GM23338 (cell line): ENCODE measurements around the gene NKD1. TPM values are rescaled to one million over a fixed set of nuclear protein-coding genes. Genes with fewer than 3 reads are reported as not detected.

ENCODE experiments used
- ATAC-seq: fragments of 200-7000 bp; cut with Tn5 transposase; 3 replicates; pipeline ENCODE4 v1.9.1; 2020
- DNase-seq: peaks from one replicate; pipeline ENCODE4 v3.0.0-alpha.2; 2015; ENCODE audit warnings: low spot score
- H2AFZ ChIP-seq: fragments of 200-600 bp; sonication (generic); 2 replicates; pipeline ENCODE4 v1.8.0; 2016; ENCODE audit warnings: antibody characterized with exemption, mild to moderate bottlenecking, moderate library complexity
- H3F3A ChIP-seq: fragments of 200-600 bp; sonication (generic); replicated peaks from 2 replicates; pipeline ENCODE4 v1.8.0; 2017; ENCODE audit warnings: antibody characterized with exemption, mixed run types, low read depth
- H3K27ac ChIP-seq: fragments of 200-600 bp; sonication (generic); 2 replicates; pipeline ENCODE4 v1.6.1; 2016; ENCODE audit warnings: low read depth
- H3K27me3 ChIP-seq: fragments of 200-600 bp; sonication (generic); 2 replicates; pipeline ENCODE4 v1.8.0; 2016; ENCODE audit warnings: mild to moderate bottlenecking, mixed run types, moderate library complexity; ENCODE audit not compliant: insufficient read depth
- H3K36me3 ChIP-seq: fragments of 200-600 bp; sonication (generic); 2 replicates; pipeline ENCODE4 v1.8.0; 2016; ENCODE audit warnings: mild to moderate bottlenecking; ENCODE audit not compliant: insufficient read depth
- H3K4me1 ChIP-seq: fragments of 200-600 bp; sonication (generic); 2 replicates; pipeline ENCODE4 v1.8.0; 2016; ENCODE audit warnings: mild to moderate bottlenecking, moderate library complexity; ENCODE audit not compliant: insufficient read depth
- H3K4me2 ChIP-seq: fragments of 200-600 bp; sonication (generic); 2 replicates; pipeline ENCODE4 v1.7.1; 2017; ENCODE audit warnings: mixed run types
- H3K4me3 ChIP-seq: fragments of 200-600 bp; sonication (generic); 2 replicates; pipeline ENCODE4 v1.6.1; 2016; ENCODE audit warnings: mixed run types
- H3K79me2 ChIP-seq: fragments of 200-600 bp; sonication (generic); replicated peaks from 2 replicates; pipeline ENCODE4 v1.8.0; 2017; ENCODE audit warnings: mild to moderate bottlenecking; ENCODE audit not compliant: insufficient read depth
- H3K9me2 ChIP-seq: fragments of 200-600 bp; sonication (generic); 2 replicates; pipeline ENCODE4 v1.8.0; 2017; ENCODE audit not compliant: insufficient read depth
- H4K20me1 ChIP-seq: fragments of 200-600 bp; sonication (generic); replicated peaks from 2 replicates; pipeline ENCODE4 v1.8.0; 2017; ENCODE audit warnings: mild to moderate bottlenecking; ENCODE audit not compliant: insufficient read depth
- H3K27ac Mint-ChIP-seq: 2 replicates; pipeline ENCODE4 v1.8.0; 2020; ENCODE audit warnings: inconsistent platforms, mild to moderate bottlenecking, moderate library complexity, mixed read lengths
- H3K27me3 Mint-ChIP-seq: 3 replicates; pipeline ENCODE4 v1.8.0; 2022; ENCODE audit warnings: low read depth, mild to moderate bottlenecking, moderate library complexity, mixed read lengths, inconsistent platforms; ENCODE audit not compliant: insufficient read depth, poor library complexity
- H3K36me3 Mint-ChIP-seq: 3 replicates; pipeline ENCODE4 v1.8.0; 2021; ENCODE audit warnings: low read depth, mild to moderate bottlenecking, inconsistent platforms, moderate library complexity, mixed read lengths
- H3K4me1 Mint-ChIP-seq: 3 replicates; pipeline ENCODE4 v1.8.0; 2020; ENCODE audit warnings: mild to moderate bottlenecking, inconsistent platforms, mixed read lengths
- H3K4me3 Mint-ChIP-seq: 3 replicates; pipeline ENCODE4 v1.8.0; 2021; ENCODE audit warnings: moderate library complexity, mild to moderate bottlenecking, inconsistent platforms, mixed read lengths
- H3K9me3 Mint-ChIP-seq: 3 replicates; pipeline ENCODE4 v1.8.0; 2020; ENCODE audit warnings: moderate library complexity, mild to moderate bottlenecking, inconsistent platforms, mixed read lengths
- CREB1 ChIP-seq: fragments of 250-450 bp; sonication (Bioruptor Pico); IDR thresholded peaks from 2 replicates; pipeline ENCODE4 v1.5.0; 2020; ENCODE audit warnings: low read depth, mild to moderate bottlenecking, moderate library complexity
- ETS1 ChIP-seq: IDR thresholded peaks from 2 replicates; pipeline ENCODE4 v1.6.1; 2016; ENCODE audit warnings: antibody characterized with exemption
- EZH2 ChIP-seq: fragments of 200-600 bp; sonication (generic); IDR thresholded peaks from one replicate; pipeline ENCODE4 v1.8.0; 2017; ENCODE audit warnings: antibody characterized with exemption, mild to moderate bottlenecking, low read depth; ENCODE audit not compliant: unreplicated experiment
- JUNB ChIP-seq: IDR thresholded peaks from one replicate; pipeline ENCODE4 v1.6.1; 2016; ENCODE audit warnings: antibody characterized with exemption; ENCODE audit not compliant: unreplicated experiment
- NANOG ChIP-seq: IDR thresholded peaks from 2 replicates; pipeline ENCODE4 v1.6.1; 2016; ENCODE audit warnings: antibody characterized with exemption, borderline replicate concordance
- POLR2AphosphoS5 ChIP-seq: IDR thresholded peaks from 2 replicates; pipeline ENCODE4 v1.6.1; 2016; ENCODE audit warnings: antibody characterized with exemption, low read depth
- REST ChIP-seq: IDR thresholded peaks from one replicate; pipeline ENCODE4 v1.6.1; 2018; ENCODE audit warnings: antibody characterized with exemption; ENCODE audit not compliant: unreplicated experiment
- ZNF114 ChIP-seq: fragments of 250-450 bp; sonication (Bioruptor Pico); IDR thresholded peaks from 2 replicates; pipeline ENCODE4 v1.5.0; 2020; ENCODE audit warnings: mild to moderate bottlenecking, moderate library complexity
- ZNF331 ChIP-seq: fragments of 250-450 bp; sonication (Bioruptor Pico); IDR thresholded peaks from 2 replicates; pipeline ENCODE4 v1.5.0; 2020; ENCODE audit warnings: low read depth, mild to moderate bottlenecking, moderate library complexity
- ZNF462 ChIP-seq: fragments of 250-450 bp; sonication (Bioruptor Pico); IDR thresholded peaks from 2 replicates; pipeline ENCODE4 v1.5.0; 2020; ENCODE audit warnings: mild to moderate bottlenecking, moderate library complexity
- polyA plus RNA-seq: library from polyadenylated mRNA; unstranded; fragments of >200 nt; fragmentation: Nextera tagmentation; extraction: Ambion mirVana; gene quantifications from 2 replicates; pipeline ENCODE4 v1.2.1, GENCODE V29; 2016
- total RNA-seq: library from RNA; depleted of rRNA; stranded (reverse); fragments of >200 nt; shearing (Covaris generic); gene quantifications from 2 replicates; pipeline ENCODE4 v1.2.3, GENCODE V29; 2014

Gene NKD1
- total and polyA plus RNA-seq, 2 experiments from 2014 or later = 2.1 to 2.3 TPM

GRCh38 chr16:50646345-50646744 lies 98.1 kb downstream of the NKD1 start (continued):
- TF ChIP-seq REST = no peak
- TF ChIP-seq ZNF114 (CRISPR knock-in tag) = no peak
- no peak for TF ChIP-seq POLR2AphosphoS5
- no peak for TF ChIP-seq CREB1 (CRISPR knock-in tag)

- H3K4me3 Mint-ChIP-seq = no peak overlapping the region
- Histone ChIP-seq H3K27me3 (no peaks in the 10 kb centered on the region), H3K79me2 (no peaks in the 10 kb centered on the region), H4K20me1 (no peaks in the 10 kb centered on the region), H2AFZ (no peak overlapping the region), H3K27ac (no peak overlapping the region), H3K36me3 (no peaks in the 10 kb centered on the region), H3K9me2 (peaks cover 9% of the 10 kb centered on the region; the same call in 1 of the 2 replicates), H3K4me1 (no peaks in the 10 kb centered on the region), H3K4me3 (no peak overlapping the region), H3K4me2 (no peak overlapping the region), H3F3A (no peaks in the 10 kb centered on the region)
- no peaks in the 10 kb centered on the region; the same call in 1 of the 3 replicates for H3K9me3 Mint-ChIP-seq
- ATAC-seq (no peak), DNase-seq (no peak)
- peaks cover 1% of the 10 kb centered on the region for H3K27me3 Mint-ChIP-seq
- H3K27ac Mint-ChIP-seq = no peak overlapping the region
- no peaks in the 10 kb centered on the region for H3K4me1 Mint-ChIP-seq
- no peaks in the 10 kb centered on the region for H3K36me3 Mint-ChIP-seq
- no peak for TF ChIP-seq ETS1
- TF ChIP-seq ZNF114 (CRISPR knock-in tag) = no peak
- TF ChIP-seq EZH2 = no peak
- no peak for TF ChIP-seq ZNF331 (CRISPR knock-in tag)
- TF ChIP-seq NANOG = no peak
- no peak for TF ChIP-seq JUNB
- TF ChIP-seq REST = no peak
- TF ChIP-seq ZNF462 (CRISPR knock-in tag) = no peak
Observed at GRCh38 chr16:50651835-50652438, 103.7 kb downstream of the NKD1 start.
